ENCODE results near the gene POLD4. TPM values are rescaled to one million over a fixed set of nuclear protein-coding genes. Genes with fewer than 3 reads are reported as not detected.
A peak's percentile ranks its signal among the peaks of the same experiment; 100 is the strongest.

Gene POLD4
- total and polyA plus RNA-seq, 2 of the 13 experiments (the other 11 are each of a cell fraction or from before 2014, with no cell fraction given), result 10.5 to 27.4 TPM

GRCh38 chr11:67372993-67373647 lies 19.8 kb upstream of the POLD4 start, which contains the start of gene CLCF1 (continued):
- TF ChIP-seq ZNF609 (CRISPR knock-in tag; IDR thresholded peaks at IDR 0.05; ENCODE audit: borderline replicate concordance), result no peak
- TF ChIP-seq, protein P1, sequence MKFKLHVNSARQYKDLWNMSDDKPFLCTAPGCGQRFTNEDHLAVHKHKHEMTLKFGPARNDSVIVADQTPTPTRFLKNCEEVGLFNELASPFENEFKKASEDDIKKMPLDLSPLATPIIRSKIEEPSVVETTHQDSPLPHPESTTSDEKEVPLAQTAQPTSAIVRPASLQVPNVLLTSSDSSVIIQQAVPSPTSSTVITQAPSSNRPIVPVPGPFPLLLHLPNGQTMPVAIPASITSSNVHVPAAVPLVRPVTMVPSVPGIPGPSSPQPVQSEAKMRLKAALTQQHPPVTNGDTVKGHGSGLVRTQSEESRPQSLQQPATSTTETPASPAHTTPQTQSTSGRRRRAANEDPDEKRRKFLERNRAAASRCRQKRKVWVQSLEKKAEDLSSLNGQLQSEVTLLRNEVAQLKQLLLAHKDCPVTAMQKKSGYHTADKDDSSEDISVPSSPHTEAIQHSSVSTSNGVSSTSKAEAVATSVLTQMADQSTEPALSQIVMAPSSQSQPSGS (CRISPR knock-in tag; IDR thresholded peaks at IDR 0.05), result no peak
- TF ChIP-seq ZNF160 (CRISPR knock-in tag; IDR thresholded peaks at IDR 0.05), result no peak
- no peak for TF ChIP-seq NAIF1 (CRISPR knock-in tag; IDR thresholded peaks at IDR 0.05; ENCODE audit: borderline replicate concordance)
- no peak for TF ChIP-seq ZNF3 (CRISPR knock-in tag; IDR thresholded peaks at IDR 0.05)
- no peak for TF ChIP-seq XRCC5 (optimal IDR thresholded peaks at IDR 0.05; ENCODE audit: low read length)
- no peak for TF ChIP-seq EZH2 (conservative IDR thresholded peaks at IDR 0.05; ENCODE audit: low read depth, low read length)
- no peak for TF ChIP-seq ZNF367 (CRISPR knock-in tag; IDR thresholded peaks at IDR 0.05; ENCODE audit: borderline replicate concordance)
- no peak for TF ChIP-seq RBM39 (IDR thresholded peaks at IDR 0.05; ENCODE audit: low read depth, low read length, poor library complexity, severe bottlenecking)
- TF ChIP-seq JUND (CRISPR knock-in tag; IDR thresholded peaks at IDR 0.05), result no peak
- TF ChIP-seq DNMT3B (CRISPR knock-in tag; conservative IDR thresholded peaks at IDR 0.05), result no peak
- TF ChIP-seq, protein P2, sequence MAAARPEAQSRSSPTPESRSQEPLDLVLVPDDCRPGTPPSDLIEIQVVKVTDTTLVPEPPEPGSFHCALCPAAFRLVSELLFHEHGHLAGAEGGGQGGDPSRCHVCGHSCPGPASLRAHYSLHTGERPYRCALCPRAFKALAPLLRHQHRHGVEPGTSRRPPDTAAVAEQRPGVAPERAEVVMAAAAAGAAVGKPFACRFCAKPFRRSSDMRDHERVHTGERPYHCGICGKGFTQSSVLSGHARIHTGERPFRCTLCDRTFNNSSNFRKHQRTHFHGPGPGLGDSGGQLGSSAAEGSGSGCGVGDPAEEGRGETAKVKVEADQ (CRISPR knock-in tag; IDR thresholded peaks at IDR 0.05; ENCODE audit: borderline replicate concordance), result no peak
- TF ChIP-seq KDM2A (CRISPR knock-in tag; IDR thresholded peaks at IDR 0.05; ENCODE audit: borderline replicate concordance, low read depth), result peak; percentile 50; the same call in 1 of the 2 replicates
- no peak for TF ChIP-seq CCAR2 (optimal IDR thresholded peaks at IDR 0.05; ENCODE audit: low read depth, low read length)
- no peak for TF ChIP-seq BRCA1 (CRISPR knock-in tag; IDR thresholded peaks at IDR 0.05)
- no peak for TF ChIP-seq CBFB (CRISPR knock-in tag; IDR thresholded peaks at IDR 0.05)
- no peak for TF ChIP-seq ATF7-NPFF (CRISPR knock-in tag; IDR thresholded peaks at IDR 0.05; ENCODE audit: low read depth)
- TF ChIP-seq, protein P3, sequence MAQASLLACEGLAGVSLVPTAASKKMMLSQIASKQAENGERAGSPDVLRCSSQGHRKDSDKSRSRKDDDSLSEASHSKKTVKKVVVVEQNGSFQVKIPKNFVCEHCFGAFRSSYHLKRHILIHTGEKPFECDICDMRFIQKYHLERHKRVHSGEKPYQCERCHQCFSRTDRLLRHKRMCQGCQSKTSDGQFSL (CRISPR knock-in tag; IDR thresholded peaks at IDR 0.05), result no peak
- no peak for TF ChIP-seq RFXAP (CRISPR knock-in tag; IDR thresholded peaks at IDR 0.05; ENCODE audit: borderline replicate concordance)
- no peak for TF ChIP-seq ZNF749 (CRISPR knock-in tag; IDR thresholded peaks at IDR 0.05; ENCODE audit: borderline replicate concordance)
- TF ChIP-seq ZFP90 (CRISPR knock-in tag; IDR thresholded peaks at IDR 0.05; ENCODE audit: borderline replicate concordance), result no peak
